DND-41 (cell line): ENCODE data around the gene OR4D5.

Experiments used
- ATAC-seq: fragments of 200-7000 bp; cut with Tn5 transposase; 3 replicates; pipeline ENCODE4 v1.9.1; 2021; ENCODE audit warnings: low read depth; ENCODE audit not compliant: insufficient read depth
- DNase-seq: peaks from one replicate; pipeline ENCODE4 v3.0.0-alpha.2; 2020
- H2AFZ ChIP-seq: 2 replicates; pipeline ENCODE4 v1.6.0; 2012; ENCODE audit warnings: low read depth, low read length
- H3K27ac ChIP-seq: 2 replicates; pipeline ENCODE4 v1.5.1; 2012; ENCODE audit warnings: low read length, inconsistent platforms
- H3K27me3 ChIP-seq: fragments of 200-600 bp; sonication (generic); 2 replicates; pipeline ENCODE4 v1.6.0; 2012; ENCODE audit warnings: low read length, mild to moderate bottlenecking, inconsistent platforms; ENCODE audit not compliant: insufficient read depth, poor library complexity
- H3K36me3 ChIP-seq: 2 replicates; pipeline ENCODE4 v1.5.1; 2012; ENCODE audit warnings: low read length, inconsistent platforms; ENCODE audit not compliant: insufficient read depth
- H3K4me1 ChIP-seq: 2 replicates; pipeline ENCODE4 v1.5.1; 2012; ENCODE audit warnings: mild to moderate bottlenecking, low read length; ENCODE audit not compliant: insufficient read depth
- H3K4me2 ChIP-seq: 2 replicates; pipeline ENCODE4 v1.6.0; 2012; ENCODE audit warnings: mild to moderate bottlenecking, moderate library complexity, low read length, inconsistent platforms; ENCODE audit not compliant: insufficient read depth
- H3K4me3 ChIP-seq, 2 experiments: fragments of 200-600 bp in 1 of 2; shearing (Covaris generic) in 1 of 2; 2 replicates each; pipeline ENCODE4 v1.5.1; 2012 to 2016; ENCODE audit warnings: inconsistent platforms in 2 of 2, low read length in 2 of 2, mild to moderate bottlenecking in 2 of 2, low read depth in 1 of 2, moderate library complexity in 1 of 2
- H3K79me2 ChIP-seq: 2 replicates; pipeline ENCODE4 v1.6.0; 2012; ENCODE audit warnings: low read length, inconsistent platforms; ENCODE audit not compliant: insufficient read depth
- H3K9ac ChIP-seq: 2 replicates; pipeline ENCODE4 v1.6.0; 2012; ENCODE audit warnings: low read depth, mild to moderate bottlenecking, inconsistent platforms, low read length, moderate library complexity
- H3K9me3 ChIP-seq: 2 replicates; pipeline ENCODE4 v1.5.1; 2012; ENCODE audit warnings: low read length, moderate library complexity, mild to moderate bottlenecking, inconsistent platforms; ENCODE audit not compliant: insufficient read depth, severe bottlenecking
- H4K20me1 ChIP-seq: 2 replicates; pipeline ENCODE4 v1.6.0; 2012; ENCODE audit warnings: low read length; ENCODE audit not compliant: insufficient read depth
- CTCF ChIP-seq: IDR thresholded peaks from 2 replicates; pipeline ENCODE4 v1.5.1; 2012; ENCODE audit warnings: borderline replicate concordance, low read length, moderate library complexity, mild to moderate bottlenecking; ENCODE audit not compliant: poor library complexity, severe bottlenecking; ENCODE audit errors: extremely low read depth
- EZH2 ChIP-seq: IDR thresholded peaks from 3 replicates; pipeline ENCODE4 v1.6.1; 2012; ENCODE audit warnings: borderline replicate concordance, low read depth, mild to moderate bottlenecking, moderate library complexity, low read length, inconsistent platforms; ENCODE audit not compliant: severe bottlenecking

OR4D5 gene

GRCh38 chr11:123976770-123977560 is 37.5 kb downstream of the OR4D5 start:
- no peak overlapping the region for H3K4me3 ChIP-seq
- no peaks in the 10 kb centered on the region for H3K36me3 ChIP-seq
- no peaks in the 10 kb centered on the region for H3K79me2 ChIP-seq
- no peaks in the 10 kb centered on the region for H3K9me3 ChIP-seq
- H3K27me3 ChIP-seq = no peaks in the 10 kb centered on the region
- H3K4me1 ChIP-seq = no peaks in the 10 kb centered on the region
- no peak overlapping the region for H2AFZ ChIP-seq
- TF ChIP-seq EZH2 (no peak), CTCF (no peak)
- H3K4me2 ChIP-seq = no peak overlapping the region
- ATAC-seq (no peak), DNase-seq (no peak)
- H3K27ac ChIP-seq = no peak overlapping the region
- H3K9ac ChIP-seq = no peak overlapping the region
- no peaks in the 10 kb centered on the region for H4K20me1 ChIP-seq

- H3K27ac ChIP-seq = no peak within 1 kb of the TSS
- H3K9me3 ChIP-seq = no peaks in the 10 kb centered on the region
- no peaks in the 10 kb centered on the region for H4K20me1 ChIP-seq
- H3K4me1 ChIP-seq = no peaks in the 10 kb centered on the region
- no peak for ATAC-seq
- H3K27me3 ChIP-seq = no peaks in the 10 kb centered on the region
- H3K4me3 ChIP-seq = no peak within 1 kb of the TSS
- no peak within 1 kb of the TSS for H3K9ac ChIP-seq
- TF ChIP-seq EZH2 (no peak), CTCF (no peak)
- no peaks in the 10 kb centered on the region for H3K36me3 ChIP-seq
- no peak for DNase-seq
- H3K79me2 ChIP-seq = no peaks in the 10 kb centered on the region
- H2AFZ ChIP-seq = no peak within 1 kb of the TSS
- no peak within 1 kb of the TSS for H3K4me2 ChIP-seq
Measured at GRCh38 chr11:123977731-123978347, 38.4 kb downstream of the OR4D5 start, which contains the start of gene OR10S1. Gene OR10S1 (minus strand): TSS chr11:123977781. CDS start chr11:123977664, 117 bp downstream.

- no peak overlapping the region for H3K27ac ChIP-seq
- H3K9ac ChIP-seq = no peak overlapping the region
- H4K20me1 ChIP-seq = no peaks in the 10 kb centered on the region
- no peaks in the 10 kb centered on the region for H3K27me3 ChIP-seq
- no peaks in the 10 kb centered on the region for H3K9me3 ChIP-seq
- H3K36me3 ChIP-seq = no peaks in the 10 kb centered on the region
- no peak for TF ChIP-seq CTCF
- H3K4me3 ChIP-seq = no peak overlapping the region
- H3K4me1 ChIP-seq = no peaks in the 10 kb centered on the region
- H3K79me2 ChIP-seq = no peaks in the 10 kb centered on the region
- DNase-seq = no peak
- H3K4me2 ChIP-seq = no peak overlapping the region
- no peak for ATAC-seq
- no peak overlapping the region for H2AFZ ChIP-seq
Measured at GRCh38 chr11:123979311-123979710, 39.9 kb downstream of the OR4D5 start.
